Gastroesophageal sphincter (tissue), 4 donors: ENCODE measurements around the gene ATF7IP. TPM values are rescaled to one million over a fixed set of nuclear protein-coding genes. Genes with fewer than 3 reads are reported as not detected.

ENCODE experiments used
- ATAC-seq: fragments of 150-250 bp; one replicate; pipeline ENCODE4 v1.9.1; 2016; ENCODE audit warnings: mild to moderate bottlenecking, moderate library complexity
- H3K27ac ChIP-seq, 4 donors: fragments of 200-600 bp; sonication (generic) in 3 of 4; 1 replicate in 3 of 4; 2 replicates in 1 of 4; pipeline ENCODE4 v1.5.1; 2016 to 2019
- H3K27me3 ChIP-seq: fragments of 200-600 bp; sonication (generic); one replicate; pipeline ENCODE4 v1.5.1; 2019
- H3K36me3 ChIP-seq, 2 donors: fragments of 200-600 bp; sonication (generic); one replicate each; pipeline ENCODE4 v1.5.1; 2019; ENCODE audit warnings: control low read depth in 1 of 2
- H3K4me1 ChIP-seq, 3 donors: fragments of 200-600 bp; sonication (generic); 1 replicate in 2 of 3; 2 replicates in 1 of 3; pipeline ENCODE4 v1.5.1; 2016 to 2019; ENCODE audit warnings: control low read depth in 2 of 3
- H3K4me3 ChIP-seq, 2 donors: fragments of 200-600 bp; sonication (generic); one replicate each; pipeline ENCODE4 v1.5.1; 2019; ENCODE audit warnings: mild to moderate bottlenecking in 1 of 2, moderate library complexity in 1 of 2
- H3K9me3 ChIP-seq, 3 donors: fragments of 200-600 bp; sonication (generic); one replicate each; pipeline ENCODE4 v1.5.1; 2017 to 2019; ENCODE audit warnings: control low read depth in 2 of 3
- EP300 ChIP-seq: sonication (generic); formaldehyde crosslinking; IDR thresholded peaks from one replicate; pipeline ENCODE4 v1.6.1; 2017; ENCODE audit warnings: antibody characterized with exemption, mild to moderate bottlenecking
- POLR2A ChIP-seq, 2 donors: fragments of 450-650 bp; IDR thresholded peaks; one replicate each; pipeline ENCODE4 v1.6.1; 2017; ENCODE audit warnings: antibody characterized with exemption in 2 of 2, mild to moderate bottlenecking in 2 of 2, moderate library complexity in 1 of 2
- POLR2AphosphoS5 ChIP-seq: sonication (generic); formaldehyde crosslinking; IDR thresholded peaks from one replicate; pipeline ENCODE4 v1.6.1; 2017; ENCODE audit warnings: antibody characterized with exemption
- WGBS, 2 donors: methylation state at CpG; one replicate each; pipeline ENCODE4 v1.1.5; 2018; ENCODE audit warnings: low coverage in 1 of 2; 5-methylcytosine and 5-hydroxymethylcytosine counted together
- total RNA-seq, 4 donors: library from RNA; depleted of rRNA; stranded (reverse); fragments of >200 nt; gene quantifications; one replicate each; pipeline ENCODE4 v1.1.0, GENCODE V29; 2016
- TF ChIP-seq, protein P1 (sequence below), 4 experiments: fragments of 200-600 bp in 2 of 4; fragments of 450-650 bp in 2 of 4; sonication (generic) in 1 of 4; IDR thresholded peaks; one replicate each; pipeline ENCODE4 v1.5.1; 2017 to 2019; ENCODE audit warnings: antibody characterized with exemption in 4 of 4, mild to moderate bottlenecking in 2 of 4, moderate library complexity in 2 of 4

Gene ATF7IP
- total RNA-seq, 4 donors from 2014 or later, result 32.0 to 71.8 (median 32.7) TPM

DNA sequence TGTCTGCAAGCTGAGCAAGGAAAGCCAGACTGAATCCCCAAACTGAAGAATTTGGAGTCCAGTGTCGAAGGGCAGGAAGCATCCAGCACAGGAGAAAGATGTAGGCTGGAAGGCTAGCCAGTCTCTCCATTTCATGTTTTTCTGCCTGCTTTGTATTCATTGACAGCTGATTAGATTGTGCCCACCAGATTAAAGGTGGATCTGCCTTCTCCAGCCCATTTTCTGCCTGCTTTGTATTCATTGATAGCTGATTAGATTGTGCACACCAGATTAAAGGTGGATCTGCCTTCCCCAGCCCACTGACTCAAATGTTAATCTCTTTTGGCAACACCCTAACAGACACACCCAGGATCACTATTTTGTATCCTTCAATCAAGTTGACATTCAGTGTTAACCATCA is 116.9 kb downstream of the ATF7IP start:
- no peak for ATAC-seq
- Histone ChIP-seq H3K36me3 (peaks cover 20 to 96% of the 10 kb centered on the region in 2 donors), H3K9me3 (no peaks in the 10 kb centered on the region), H3K4me3 (no peak overlapping the region), H3K4me1 (no peaks in the 10 kb centered on the region), H3K27me3 (no peaks in the 10 kb centered on the region), H3K27ac (no peak overlapping the region)
- 100% methylated on average over 1 of the region's 1 CpG; no CpG with 5 or more reads in 1 of the 2 donors for WGBS, 2 donors
- TF ChIP-seq POLR2AphosphoS5, result no peak
- TF ChIP-seq, protein P1, sequence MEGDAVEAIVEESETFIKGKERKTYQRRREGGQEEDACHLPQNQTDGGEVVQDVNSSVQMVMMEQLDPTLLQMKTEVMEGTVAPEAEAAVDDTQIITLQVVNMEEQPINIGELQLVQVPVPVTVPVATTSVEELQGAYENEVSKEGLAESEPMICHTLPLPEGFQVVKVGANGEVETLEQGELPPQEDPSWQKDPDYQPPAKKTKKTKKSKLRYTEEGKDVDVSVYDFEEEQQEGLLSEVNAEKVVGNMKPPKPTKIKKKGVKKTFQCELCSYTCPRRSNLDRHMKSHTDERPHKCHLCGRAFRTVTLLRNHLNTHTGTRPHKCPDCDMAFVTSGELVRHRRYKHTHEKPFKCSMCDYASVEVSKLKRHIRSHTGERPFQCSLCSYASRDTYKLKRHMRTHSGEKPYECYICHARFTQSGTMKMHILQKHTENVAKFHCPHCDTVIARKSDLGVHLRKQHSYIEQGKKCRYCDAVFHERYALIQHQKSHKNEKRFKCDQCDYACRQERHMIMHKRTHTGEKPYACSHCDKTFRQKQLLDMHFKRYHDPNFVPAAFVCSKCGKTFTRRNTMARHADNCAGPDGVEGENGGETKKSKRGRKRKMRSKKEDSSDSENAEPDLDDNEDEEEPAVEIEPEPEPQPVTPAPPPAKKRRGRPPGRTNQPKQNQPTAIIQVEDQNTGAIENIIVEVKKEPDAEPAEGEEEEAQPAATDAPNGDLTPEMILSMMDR (IDR thresholded peaks at IDR 0.05), result no peak
- TF ChIP-seq POLR2A (IDR thresholded peaks at IDR 0.05), result no peak
- no peak for TF ChIP-seq EP300

DNA sequence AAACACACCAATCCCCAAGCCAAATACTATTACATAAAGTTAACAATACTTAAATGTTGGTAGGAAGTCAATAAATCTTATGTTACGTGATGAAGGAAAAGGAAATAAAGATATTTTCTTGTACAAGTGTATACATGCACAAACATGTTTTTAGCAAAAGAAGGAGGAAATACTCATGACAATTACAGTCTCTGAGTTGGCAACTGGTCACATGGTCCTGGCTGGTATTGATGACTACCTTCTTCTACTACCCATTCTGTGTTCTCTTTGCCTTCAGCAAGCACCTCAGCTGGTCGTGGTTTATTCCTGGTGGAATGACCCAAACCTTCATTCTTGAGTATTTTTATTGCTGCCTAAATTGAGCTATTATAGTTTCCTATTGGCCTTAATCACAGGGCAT is 117.4 kb downstream of the ATF7IP start:
- no peak for ATAC-seq
- TF ChIP-seq POLR2AphosphoS5, result no peak
- TF ChIP-seq, protein P1 (IDR thresholded peaks at IDR 0.05), result no peak
- no peak for TF ChIP-seq POLR2A (IDR thresholded peaks at IDR 0.05)
- TF ChIP-seq EP300, result no peak
- Histone ChIP-seq H3K4me3 (no peak overlapping the region), H3K9me3 (no peaks in the 10 kb centered on the region), H3K27ac (no peak overlapping the region), H3K27me3 (no peaks in the 10 kb centered on the region), H3K36me3 (peaks cover 20 to 96% of the 10 kb centered on the region in 2 donors), H3K4me1 (no peaks in the 10 kb centered on the region)
- 95 to 100% methylated on average over 2 of the region's 2 CpGs for WGBS, 2 donors

- H3K36me3 ChIP-seq, result peaks cover 7 to 95% of the 10 kb centered on the region in 2 donors
- 62 to 75% methylated on average over 2 of the region's 2 CpGs for WGBS, 2 donors
- no peak overlapping the region for H3K4me3 ChIP-seq
- no peaks in the 10 kb centered on the region for H3K4me1 ChIP-seq
- no peaks in the 10 kb centered on the region for H3K27me3 ChIP-seq
- H3K9me3 ChIP-seq, result no peaks in the 10 kb centered on the region
- no peak overlapping the region for H3K27ac ChIP-seq
- TF ChIP-seq, protein P1 (IDR thresholded peaks at IDR 0.05), result no peak
- TF ChIP-seq EP300, result no peak
- TF ChIP-seq POLR2AphosphoS5, result no peak
- no peak for TF ChIP-seq POLR2A (IDR thresholded peaks at IDR 0.05)
- ATAC-seq, result no peak
Observed at GRCh38 chr12:14495326-14495725, 129.8 kb downstream of the ATF7IP start.

GRCh38 chr12:14505626-14506596 is 140.4 kb downstream of the ATF7IP start:
- Histone ChIP-seq H3K36me3 (peaks cover 0 to 29% of the 10 kb centered on the region in 2 donors), H3K4me3 (no peak overlapping the region), H3K9me3 (no peaks in the 10 kb centered on the region), H3K27ac (no peak overlapping the region), H3K4me1 (no peaks in the 10 kb centered on the region), H3K27me3 (no peaks in the 10 kb centered on the region)
- no peak for TF ChIP-seq POLR2AphosphoS5
- TF ChIP-seq, protein P1 (IDR thresholded peaks at IDR 0.05), result no peak
- no peak for TF ChIP-seq EP300
- TF ChIP-seq POLR2A (IDR thresholded peaks at IDR 0.05), result no peak
- 81 to 86% methylated on average over 5 to 6 of the region's 6 CpGs for WGBS, 2 donors
- no peak for ATAC-seq

- H3K36me3 ChIP-seq, result peaks cover 0 to 4% of the 10 kb centered on the region in 2 donors
- no peaks in the 10 kb centered on the region for H3K9me3 ChIP-seq
- no peaks in the 10 kb centered on the region for H3K4me1 ChIP-seq
- TF ChIP-seq EP300 (no peak), POLR2AphosphoS5 (no peak), POLR2A (IDR thresholded peaks at IDR 0.05) (no peak)
- TF ChIP-seq, protein P1 (IDR thresholded peaks at IDR 0.05), result no peak
- H3K4me3 ChIP-seq, result no peak overlapping the region
- no peak for ATAC-seq
- 62 to 67% methylated on average over 3 of the region's 3 CpGs for WGBS, 2 donors
- no peaks in the 10 kb centered on the region for H3K27me3 ChIP-seq
- no peak overlapping the region for H3K27ac ChIP-seq
Observed at GRCh38 chr12:14510574-14510973, 145.1 kb downstream of the ATF7IP start.
